ENCODE results near the gene BANP.
"Not testable (repeated sequence)": the region's sequence is repeated elsewhere in the genome, so short reads cannot be mapped to it uniquely, and the experiment has no call there.

The BANP gene

GRCh38 chr16:88039591-88039990 is 88.4 kb downstream of the BANP start:
- H3K27me3 ChIP-seq (ENCODE audit: insufficient read depth, low read length): no peaks in the 10 kb centered on the region
- no peaks in the 10 kb centered on the region for H3K9me3 ChIP-seq (ENCODE audit: low read length)
- no peaks in the 10 kb centered on the region for H3F3A ChIP-seq (ENCODE audit: insufficient read depth, low read length)
- no peak overlapping the region for H3K4me3 ChIP-seq (ENCODE audit: low read depth, low read length, poor library complexity, severe bottlenecking)
- H3K27ac ChIP-seq (ENCODE audit: low read depth, low read length, poor library complexity, severe bottlenecking): no peak overlapping the region
- H4K20me1 ChIP-seq (ENCODE audit: insufficient read depth, low read length): no peaks in the 10 kb centered on the region
- H2AFZ ChIP-seq (ENCODE audit: low read length): no peak overlapping the region
- H3K9ac ChIP-seq (ENCODE audit: low read length): no peak overlapping the region
- H3K36me3 ChIP-seq (ENCODE audit: insufficient read depth, low read length): peaks cover 3% of the 10 kb centered on the region; the same call in 1 of the 2 replicates
- H3K4me1 ChIP-seq (ENCODE audit: insufficient read depth, low read length, severe bottlenecking): peaks cover 33% of the 10 kb centered on the region
- no peak for TF ChIP-seq EZH2 (IDR thresholded peaks at IDR 0.05; ENCODE audit: borderline replicate concordance, low read length)
- TF ChIP-seq, protein P1, sequence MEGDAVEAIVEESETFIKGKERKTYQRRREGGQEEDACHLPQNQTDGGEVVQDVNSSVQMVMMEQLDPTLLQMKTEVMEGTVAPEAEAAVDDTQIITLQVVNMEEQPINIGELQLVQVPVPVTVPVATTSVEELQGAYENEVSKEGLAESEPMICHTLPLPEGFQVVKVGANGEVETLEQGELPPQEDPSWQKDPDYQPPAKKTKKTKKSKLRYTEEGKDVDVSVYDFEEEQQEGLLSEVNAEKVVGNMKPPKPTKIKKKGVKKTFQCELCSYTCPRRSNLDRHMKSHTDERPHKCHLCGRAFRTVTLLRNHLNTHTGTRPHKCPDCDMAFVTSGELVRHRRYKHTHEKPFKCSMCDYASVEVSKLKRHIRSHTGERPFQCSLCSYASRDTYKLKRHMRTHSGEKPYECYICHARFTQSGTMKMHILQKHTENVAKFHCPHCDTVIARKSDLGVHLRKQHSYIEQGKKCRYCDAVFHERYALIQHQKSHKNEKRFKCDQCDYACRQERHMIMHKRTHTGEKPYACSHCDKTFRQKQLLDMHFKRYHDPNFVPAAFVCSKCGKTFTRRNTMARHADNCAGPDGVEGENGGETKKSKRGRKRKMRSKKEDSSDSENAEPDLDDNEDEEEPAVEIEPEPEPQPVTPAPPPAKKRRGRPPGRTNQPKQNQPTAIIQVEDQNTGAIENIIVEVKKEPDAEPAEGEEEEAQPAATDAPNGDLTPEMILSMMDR (IDR thresholded peaks at IDR 0.05; ENCODE audit: low read length): no peak
- no peak overlapping the region for H3K4me2 ChIP-seq (ENCODE audit: low read length)
- H3K9me2 ChIP-seq (ENCODE audit: low read depth, low read length): no peaks in the 10 kb centered on the region
- H3K79me2 ChIP-seq (ENCODE audit: insufficient read depth, low read length): no peaks in the 10 kb centered on the region

- H3K79me2 ChIP-seq (ENCODE audit: insufficient read depth, low read length); H3K9me3 ChIP-seq (ENCODE audit: low read length); H3K36me3 ChIP-seq (ENCODE audit: insufficient read depth, low read length); H2AFZ ChIP-seq (ENCODE audit: low read length); H3K9ac ChIP-seq (ENCODE audit: low read length); H3K4me2 ChIP-seq (ENCODE audit: low read length); H3K9me2 ChIP-seq (ENCODE audit: low read depth, low read length); H3K27me3 ChIP-seq (ENCODE audit: insufficient read depth, low read length); H3K4me3 ChIP-seq (ENCODE audit: low read depth, low read length, poor library complexity, severe bottlenecking); H3K27ac ChIP-seq (ENCODE audit: low read depth, low read length, poor library complexity, severe bottlenecking); H4K20me1 ChIP-seq (ENCODE audit: insufficient read depth, low read length); H3F3A ChIP-seq (ENCODE audit: insufficient read depth, low read length): not testable (repeated sequence)
- peaks cover 40% of the 10 kb centered on the region for H3K4me1 ChIP-seq (ENCODE audit: insufficient read depth, low read length, severe bottlenecking)
These were observed 89.1 kb downstream of the BANP start for GRCh38 chr16:88040196-88040876.

DNA sequence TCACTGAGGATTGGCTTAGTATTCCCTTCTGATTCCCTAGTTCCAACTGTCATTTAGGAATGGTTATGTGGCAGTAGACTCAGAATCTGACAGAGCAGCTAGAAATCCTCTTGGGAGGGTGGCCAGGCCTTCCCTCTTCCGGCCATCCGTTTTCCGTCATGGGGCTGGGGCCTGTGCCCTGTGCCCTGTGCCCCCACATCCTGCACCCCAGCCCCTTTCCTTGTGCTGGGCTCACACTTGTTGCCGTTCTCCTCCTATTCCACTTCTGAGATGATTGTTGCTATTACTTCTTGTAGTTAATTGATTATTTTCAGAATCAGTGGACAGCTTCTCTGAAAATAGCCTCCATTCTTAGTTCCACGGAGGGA is 89.6 kb downstream of the BANP start:
- not testable (repeated sequence) for H3K27ac ChIP-seq (ENCODE audit: low read depth, low read length, poor library complexity, severe bottlenecking)

DNA sequence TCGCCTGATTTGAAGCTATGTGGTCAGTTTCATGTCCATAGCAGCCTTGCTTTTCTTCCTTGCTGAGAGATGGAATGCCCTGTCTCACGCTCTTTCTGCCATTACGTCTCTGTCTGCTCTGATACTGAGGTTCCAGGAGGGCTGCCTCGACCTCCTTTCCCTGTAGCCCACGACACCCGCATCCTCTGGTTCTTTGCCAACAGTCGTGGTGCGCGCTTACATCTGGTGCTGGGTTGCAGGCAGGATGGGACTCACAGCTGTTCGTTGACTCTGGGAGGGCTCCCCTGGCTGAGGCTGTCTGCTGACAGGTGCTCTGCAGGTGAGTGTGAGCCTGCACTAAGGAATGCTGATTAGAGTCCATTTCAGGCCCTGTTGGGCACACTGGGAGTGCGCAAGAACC is 90.3 kb downstream of the BANP start:
- H3F3A ChIP-seq (ENCODE audit: insufficient read depth, low read length); H3K4me3 ChIP-seq (ENCODE audit: low read depth, low read length, poor library complexity, severe bottlenecking); H3K4me2 ChIP-seq (ENCODE audit: low read length); H3K9me3 ChIP-seq (ENCODE audit: low read length); H3K79me2 ChIP-seq (ENCODE audit: insufficient read depth, low read length); H4K20me1 ChIP-seq (ENCODE audit: insufficient read depth, low read length); H3K9me2 ChIP-seq (ENCODE audit: low read depth, low read length); H3K27me3 ChIP-seq (ENCODE audit: insufficient read depth, low read length); H3K36me3 ChIP-seq (ENCODE audit: insufficient read depth, low read length); H3K9ac ChIP-seq (ENCODE audit: low read length); H2AFZ ChIP-seq (ENCODE audit: low read length): not testable (repeated sequence)
- H3K4me1 ChIP-seq (ENCODE audit: insufficient read depth, low read length, severe bottlenecking): peaks cover 52% of the 10 kb centered on the region
- H3K27ac ChIP-seq (ENCODE audit: low read depth, low read length, poor library complexity, severe bottlenecking): peak overlapping the region; percentile 91

More for the DNA sequence above, 89.6 kb downstream of the BANP start:
- not testable (repeated sequence) for H3F3A ChIP-seq (ENCODE audit: insufficient read depth, low read length); H3K9me3 ChIP-seq (ENCODE audit: low read length); H3K79me2 ChIP-seq (ENCODE audit: insufficient read depth, low read length); H3K9ac ChIP-seq (ENCODE audit: low read length); H3K4me2 ChIP-seq (ENCODE audit: low read length); H3K4me3 ChIP-seq (ENCODE audit: low read depth, low read length, poor library complexity, severe bottlenecking); H3K27me3 ChIP-seq (ENCODE audit: insufficient read depth, low read length); H2AFZ ChIP-seq (ENCODE audit: low read length); H3K9me2 ChIP-seq (ENCODE audit: low read depth, low read length); H3K36me3 ChIP-seq (ENCODE audit: insufficient read depth, low read length); H4K20me1 ChIP-seq (ENCODE audit: insufficient read depth, low read length)
- H3K4me1 ChIP-seq (ENCODE audit: insufficient read depth, low read length, severe bottlenecking): peaks cover 45% of the 10 kb centered on the region

DNA sequence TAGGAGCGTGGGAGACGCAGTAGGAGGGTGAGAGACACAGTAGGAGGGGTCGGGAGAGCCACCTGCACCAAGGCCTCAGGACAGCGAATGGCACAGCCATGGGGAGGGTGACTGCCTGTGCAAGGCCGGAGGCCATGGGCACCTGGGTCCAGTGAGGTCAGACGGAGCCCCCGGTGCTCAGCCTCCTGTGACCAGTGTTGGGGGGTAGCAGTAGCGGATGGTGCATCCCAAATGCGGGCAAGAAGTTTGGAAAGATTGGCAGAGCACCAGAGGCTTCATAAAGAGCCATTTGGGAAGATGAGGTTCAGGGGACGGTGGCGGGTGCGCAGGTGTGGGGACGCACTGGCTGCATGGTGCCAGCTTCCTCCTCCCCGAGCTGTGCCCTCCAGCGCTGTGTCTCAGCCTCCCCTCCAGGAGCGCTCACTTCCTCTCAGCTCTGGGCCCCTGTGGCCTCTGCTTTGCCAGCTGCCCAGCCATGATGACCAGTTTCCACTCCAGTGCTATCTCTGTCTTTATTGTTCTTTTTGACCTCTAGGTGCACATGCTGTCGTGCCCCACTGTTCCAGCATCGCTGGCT is 90.8 kb downstream of the BANP start:
- H3K4me3 ChIP-seq (ENCODE audit: low read depth, low read length, poor library complexity, severe bottlenecking); H3K9me3 ChIP-seq (ENCODE audit: low read length); H3K9me2 ChIP-seq (ENCODE audit: low read depth, low read length); H3K9ac ChIP-seq (ENCODE audit: low read length); H4K20me1 ChIP-seq (ENCODE audit: insufficient read depth, low read length); H2AFZ ChIP-seq (ENCODE audit: low read length); H3K4me2 ChIP-seq (ENCODE audit: low read length); H3K27me3 ChIP-seq (ENCODE audit: insufficient read depth, low read length); H3K36me3 ChIP-seq (ENCODE audit: insufficient read depth, low read length); H3F3A ChIP-seq (ENCODE audit: insufficient read depth, low read length); H3K79me2 ChIP-seq (ENCODE audit: insufficient read depth, low read length): not testable (repeated sequence)
- Histone ChIP-seq H3K4me1 (ENCODE audit: insufficient read depth, low read length, severe bottlenecking) (peaks cover 56% of the 10 kb centered on the region), H3K27ac (ENCODE audit: low read depth, low read length, poor library complexity, severe bottlenecking) (peak overlapping the region; percentile 91)

DNA sequence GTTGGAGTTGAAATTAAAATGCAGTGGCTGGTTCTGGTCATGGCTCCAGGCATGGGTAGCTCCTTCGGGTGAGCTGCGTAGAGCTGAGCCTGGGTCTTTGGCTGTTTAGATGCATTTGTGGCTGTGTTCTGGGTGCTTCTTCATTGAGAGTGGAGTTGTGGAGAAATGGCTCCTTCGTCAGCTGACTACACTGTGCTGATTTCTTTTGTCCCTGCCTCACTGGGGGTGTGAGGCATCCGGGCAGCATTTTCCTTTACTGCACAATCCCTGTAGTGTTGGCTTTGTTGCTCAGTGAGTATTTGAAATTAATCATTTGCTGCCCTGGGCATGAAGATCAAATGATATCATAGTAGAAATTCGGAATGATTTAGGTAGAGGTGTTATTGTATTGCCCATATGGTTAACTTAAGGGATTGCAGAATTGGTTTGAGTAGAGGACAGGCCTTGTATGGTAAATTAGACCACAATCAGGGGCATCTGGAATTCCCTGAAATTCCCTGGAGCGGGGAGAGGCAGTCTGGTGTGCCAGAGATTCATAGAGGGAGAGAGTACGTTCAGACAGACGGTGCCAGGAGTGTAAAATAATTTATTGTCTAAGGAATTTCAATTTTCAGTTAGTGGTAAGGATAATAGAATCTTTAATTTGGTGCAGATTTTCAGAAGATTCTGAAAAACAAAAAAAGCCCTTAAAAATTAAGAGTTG is 92.1 kb downstream of the BANP start:
- not testable (repeated sequence) for H3F3A ChIP-seq (ENCODE audit: insufficient read depth, low read length); H3K27me3 ChIP-seq (ENCODE audit: insufficient read depth, low read length); H3K36me3 ChIP-seq (ENCODE audit: insufficient read depth, low read length); H2AFZ ChIP-seq (ENCODE audit: low read length); H4K20me1 ChIP-seq (ENCODE audit: insufficient read depth, low read length); H3K9me3 ChIP-seq (ENCODE audit: low read length); H3K4me3 ChIP-seq (ENCODE audit: low read depth, low read length, poor library complexity, severe bottlenecking); H3K9ac ChIP-seq (ENCODE audit: low read length); H3K9me2 ChIP-seq (ENCODE audit: low read depth, low read length); H3K4me2 ChIP-seq (ENCODE audit: low read length); H3K79me2 ChIP-seq (ENCODE audit: insufficient read depth, low read length)
- Histone ChIP-seq H3K27ac (ENCODE audit: low read depth, low read length, poor library complexity, severe bottlenecking) (peak overlapping the region; percentile 91), H3K4me1 (ENCODE audit: insufficient read depth, low read length, severe bottlenecking) (peaks cover 55% of the 10 kb centered on the region)

Data from OCI-LY1 (cell line).